GM23248 (cell line): ENCODE results near the gene TSPAN17.

Experiments used
- EZH2 ChIP-seq: fragments of 200-600 bp; sonication (generic); IDR thresholded peaks from 2 replicates; pipeline ENCODE4 v1.6.1; 2018; ENCODE audit warnings: antibody characterized with exemption, mild to moderate bottlenecking; ENCODE audit not compliant: insufficient read depth, poor library complexity, severe bottlenecking
- EZH2phosphoT487 ChIP-seq: fragments of 200-600 bp; sonication (generic); IDR thresholded peaks from 2 replicates; pipeline ENCODE4 v1.6.1; 2018; ENCODE audit warnings: antibody characterized with exemption, moderate library complexity, mild to moderate bottlenecking, low read depth; ENCODE audit not compliant: insufficient read depth

- no peak for TF ChIP-seq EZH2
- no peak for TF ChIP-seq EZH2phosphoT487
Measured at GRCh38 chr5:176679365-176680225, 32.3 kb downstream of the TSPAN17 start.
